NB4 (cell line): ENCODE data around the gene SKIL.

Experiments used
- DNase-seq: peaks from one replicate; pipeline ENCODE4 v3.0.0; 2010; ENCODE audit warnings: low read depth
- H3K4me3 ChIP-seq: one replicate; pipeline ENCODE4 v1.5.1; 2011; ENCODE audit warnings: mild to moderate bottlenecking, low read depth, low read length, moderate library complexity
- CTCF ChIP-seq: IDR thresholded peaks from one replicate; pipeline ENCODE4 v1.5.1; 2012; ENCODE audit warnings: low read depth, low read length
- MAX ChIP-seq: IDR thresholded peaks from 2 replicates; pipeline ENCODE4 v1.6.1; 2011; ENCODE audit warnings: low read depth, low read length
- MYC ChIP-seq: IDR thresholded peaks from 2 replicates; pipeline ENCODE4 v1.6.1; 2011; ENCODE audit warnings: low read depth, low read length
- POLR2A ChIP-seq: IDR thresholded peaks from 2 replicates; pipeline ENCODE4 v1.6.1; 2011; ENCODE audit warnings: mild to moderate bottlenecking; ENCODE audit not compliant: insufficient read length; ENCODE audit errors: extremely low read depth

The SKIL gene

GRCh38 chr3:170357176-170358041 lies at the start of gene SKIL:
TSS of gene SKIL (plus strand) at chr3:170357715. CDS start at chr3:170360332, 2,617 bp downstream.
- peak; percentile 91 for DNase-seq
- peak; percentile 31 for TF ChIP-seq POLR2A
- TF ChIP-seq MAX: no peak
- peak; percentile 33; the same call in 1 of the 2 replicates for TF ChIP-seq MYC
- H3K4me3 ChIP-seq: peak within 1 kb of the TSS; percentile 68

DNA sequence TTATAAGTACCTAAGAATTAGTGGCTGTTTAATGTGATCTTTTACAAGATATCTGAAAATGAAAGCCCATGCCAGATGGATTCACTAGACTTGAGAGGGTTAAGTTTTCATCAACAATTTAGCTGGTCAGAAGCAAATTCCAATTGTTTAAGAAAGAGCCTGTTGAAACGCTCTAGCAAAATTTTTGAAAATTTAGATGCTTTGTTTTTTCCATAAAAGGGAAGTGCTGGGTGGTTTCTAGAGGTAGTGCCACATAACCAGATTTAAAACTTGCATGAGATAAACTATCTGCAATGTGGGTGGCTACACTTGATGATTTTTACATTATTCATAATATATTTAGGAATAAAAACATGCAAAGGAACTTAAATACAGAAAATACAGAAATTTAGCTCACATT lies 48.5 kb upstream of the SKIL start:
- DNase-seq: no peak
- TF ChIP-seq MYC (no peak), CTCF (no peak), POLR2A (no peak), MAX (no peak)
- H3K4me3 ChIP-seq: no peak overlapping the region

DNA sequence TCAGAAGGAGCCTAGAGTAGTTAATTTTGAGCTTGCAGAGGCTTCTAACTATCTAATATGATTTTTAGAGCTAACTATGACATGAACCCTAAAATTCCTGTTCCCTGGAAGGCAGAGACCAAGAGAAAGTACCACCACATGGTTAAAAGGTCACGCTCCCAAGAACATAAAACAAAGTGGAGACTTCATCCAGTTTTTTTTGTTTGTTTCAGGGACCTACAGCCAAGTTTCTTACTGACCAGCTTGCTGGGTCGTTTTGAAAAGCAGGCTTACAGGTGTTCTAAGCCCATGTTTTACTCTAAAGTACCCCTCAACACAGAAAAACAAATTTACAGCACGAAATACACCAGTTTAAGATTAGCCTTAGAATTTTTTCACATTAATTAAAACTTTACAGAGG lies 39.6 kb upstream of the SKIL start:
- TF ChIP-seq POLR2A (no peak), MAX (no peak), CTCF (no peak), MYC (no peak)
- H3K4me3 ChIP-seq: no peak overlapping the region
- DNase-seq: no peak

DNA sequence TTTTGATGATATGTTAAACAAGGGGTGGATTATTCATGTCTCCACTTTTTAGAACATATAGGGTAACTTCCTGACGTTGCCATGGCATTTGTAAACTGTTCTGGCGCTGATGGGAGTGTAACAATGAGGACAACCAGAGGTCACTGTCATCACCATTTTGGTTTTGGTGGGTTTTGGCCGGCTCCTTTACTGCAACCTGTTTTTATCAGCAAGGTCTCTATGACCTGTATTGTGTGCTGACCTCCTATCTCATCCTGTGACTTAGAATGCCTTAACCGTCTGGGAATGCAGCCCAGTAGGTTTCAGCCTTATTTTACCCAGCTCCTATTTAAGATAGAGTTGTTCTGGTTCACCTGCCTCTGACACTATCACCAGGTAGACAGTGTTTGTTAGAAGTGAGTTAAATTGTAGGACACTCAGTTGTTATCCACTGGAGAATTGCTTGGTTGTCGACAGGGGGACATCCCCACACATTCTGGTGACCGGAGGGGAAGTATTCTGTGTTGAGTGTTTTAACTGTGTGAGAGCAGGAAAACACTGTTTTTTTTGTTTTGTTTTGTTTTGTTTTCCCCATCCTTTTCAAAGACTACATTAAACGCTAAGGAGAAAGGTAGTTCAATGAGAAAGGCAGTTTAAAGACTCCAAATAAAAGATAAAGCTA lies 36.9 kb upstream of the SKIL start:
- TF ChIP-seq POLR2A (no peak), MAX (no peak), CTCF (no peak), MYC (no peak)
- no peak for DNase-seq
- H3K4me3 ChIP-seq: no peak overlapping the region

DNA sequence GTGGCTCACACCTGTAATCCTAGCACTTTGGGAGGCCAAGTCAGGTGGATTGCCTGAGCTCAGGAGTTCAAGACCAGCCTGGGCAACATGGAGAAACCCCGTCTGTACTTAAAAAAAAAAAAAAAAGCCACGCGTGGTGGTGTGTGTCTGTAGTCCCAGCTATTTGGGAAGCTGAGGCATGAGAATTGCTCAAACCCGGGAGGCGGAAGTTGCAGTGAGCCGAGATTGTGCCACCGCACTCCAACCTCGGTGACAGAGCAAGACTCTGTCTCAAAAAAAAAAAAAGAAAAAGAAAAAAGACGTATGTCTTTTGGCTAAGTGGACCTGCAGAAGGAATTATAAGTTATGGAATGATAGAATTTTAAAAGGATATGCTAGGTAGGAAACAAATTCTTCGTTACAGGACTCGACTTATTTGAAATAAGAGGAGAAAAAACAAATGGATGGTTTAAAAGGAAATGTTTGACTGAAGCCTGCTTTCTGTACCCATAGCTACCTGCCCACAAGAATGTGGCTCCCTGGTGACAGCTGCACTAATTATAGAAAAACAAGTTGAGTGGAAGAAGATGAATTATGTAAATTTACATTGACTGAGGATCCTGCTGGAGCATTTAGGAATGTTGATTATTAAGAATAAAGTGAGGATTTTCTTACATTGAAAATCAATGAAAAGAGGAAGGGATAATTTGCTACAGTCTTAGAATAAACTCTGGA lies 36.0 kb upstream of the SKIL start:
- no peak for DNase-seq
- TF ChIP-seq MYC (no peak), POLR2A (no peak), CTCF (no peak), MAX (no peak)
- no peak overlapping the region for H3K4me3 ChIP-seq
